SU-DHL-6 (cell line): ENCODE data around the gene CTCF.

Experiments used
- CTCF ChIP-seq: fragments of 200-600 bp; sonication (generic); IDR thresholded peaks from one replicate; pipeline ENCODE4 v1.5.1; 2017; ENCODE audit warnings: antibody characterized with exemption, mild to moderate bottlenecking, low read length, moderate library complexity; ENCODE audit not compliant: insufficient read depth, poor library complexity, severe bottlenecking
- EZH2phosphoT487 ChIP-seq: fragments of 200-600 bp; sonication (generic), shearing (Covaris generic); conservative IDR thresholded peaks from 2 replicates; pipeline ENCODE4 v1.6.1; 2018; ENCODE audit warnings: mild to moderate bottlenecking, antibody characterized with exemption, low read length, moderate library complexity, mixed read lengths

DNA sequence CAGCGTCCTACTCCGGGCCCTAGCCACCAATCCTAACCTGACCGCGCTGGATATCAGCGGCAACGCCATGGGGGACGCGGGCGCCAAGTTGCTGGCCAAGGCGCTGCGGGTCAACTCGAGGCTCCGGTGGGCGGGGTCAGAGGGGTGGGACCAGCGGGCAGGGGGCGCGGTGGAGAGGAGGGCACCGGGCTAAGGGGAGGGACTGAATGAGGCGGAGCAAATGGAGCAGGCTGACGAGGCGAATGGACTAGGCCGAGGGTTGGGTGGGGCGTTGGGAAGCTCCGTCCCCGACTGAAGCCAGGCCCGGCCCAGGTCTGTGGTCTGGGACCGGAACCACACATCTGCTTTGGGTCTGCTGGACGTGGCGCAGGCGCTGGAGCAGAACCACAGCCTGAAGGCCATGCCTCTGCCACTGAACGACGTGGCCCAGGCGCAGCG is 87.2 kb downstream of the CTCF start:
- TF ChIP-seq CTCF = no peak
- TF ChIP-seq EZH2phosphoT487 = no peak
